NCI-H2196 (cell line): ENCODE data around the gene CRYBG1.
"Not testable (repeated sequence)": the region's sequence is repeated elsewhere in the genome, so short reads cannot be mapped to it uniquely, and the experiment has no call there.

ENCODE experiments used
- DNase-seq: peaks from one replicate; lab custom pipeline; 2025; ENCODE audit not compliant: unreplicated experiment; lab: John Stamatoyannopoulos, UW

The CRYBG1 gene

DNA sequence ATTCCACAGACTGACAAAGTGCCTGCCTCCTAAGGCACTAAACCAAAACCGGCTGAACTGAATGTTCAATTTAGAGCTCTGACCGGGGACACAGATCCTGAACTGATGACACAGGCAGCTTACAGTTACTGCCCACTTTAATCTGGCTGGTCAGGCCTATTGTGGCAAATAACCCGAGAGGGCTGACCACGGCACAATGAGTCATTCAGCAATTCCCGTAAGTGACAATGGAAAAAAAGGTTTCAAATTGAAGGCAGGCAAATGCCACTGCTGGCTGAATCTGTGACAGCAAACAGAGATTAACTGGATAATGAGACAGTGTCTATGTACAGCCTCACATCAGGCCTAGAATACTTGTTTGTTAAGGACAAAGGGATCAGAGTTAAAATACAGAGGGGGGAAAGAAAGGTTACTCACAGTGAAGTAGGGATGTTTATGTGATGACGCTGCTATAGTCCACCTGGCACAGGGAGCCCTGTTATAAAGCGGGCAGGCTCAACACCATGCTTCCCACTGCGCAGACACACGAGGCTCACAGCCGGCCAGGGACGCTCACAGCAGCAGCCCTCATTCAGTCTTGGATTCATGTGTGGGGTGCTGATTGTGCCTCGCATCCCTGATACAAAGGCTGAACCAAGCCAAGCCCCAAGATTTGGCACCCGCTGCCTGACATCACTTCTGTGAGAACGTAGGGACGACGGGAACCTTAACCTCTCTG is 214.4 kb downstream of the CRYBG1 start:
- peak; percentile 49 for DNase-seq

DNA sequence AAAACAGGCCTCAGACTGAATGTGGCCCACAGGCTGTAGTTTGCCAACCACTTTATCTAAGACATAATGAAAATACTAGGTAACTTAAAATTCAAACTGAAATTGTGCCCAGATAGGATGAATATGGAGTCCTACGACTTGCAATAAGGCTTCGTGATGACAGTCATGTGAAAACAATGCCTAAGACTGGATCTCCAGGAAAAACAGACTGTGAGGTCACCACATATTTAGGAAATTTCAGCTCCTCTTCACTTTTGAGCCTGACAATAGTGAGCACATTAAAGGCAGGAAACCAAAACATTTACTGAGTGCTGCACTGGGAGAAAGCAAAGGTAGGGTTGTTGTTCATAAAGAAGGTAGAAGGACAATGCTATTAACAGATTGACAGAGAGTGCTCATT is 218.8 kb downstream of the CRYBG1 start:
- DNase-seq: no peak

DNA sequence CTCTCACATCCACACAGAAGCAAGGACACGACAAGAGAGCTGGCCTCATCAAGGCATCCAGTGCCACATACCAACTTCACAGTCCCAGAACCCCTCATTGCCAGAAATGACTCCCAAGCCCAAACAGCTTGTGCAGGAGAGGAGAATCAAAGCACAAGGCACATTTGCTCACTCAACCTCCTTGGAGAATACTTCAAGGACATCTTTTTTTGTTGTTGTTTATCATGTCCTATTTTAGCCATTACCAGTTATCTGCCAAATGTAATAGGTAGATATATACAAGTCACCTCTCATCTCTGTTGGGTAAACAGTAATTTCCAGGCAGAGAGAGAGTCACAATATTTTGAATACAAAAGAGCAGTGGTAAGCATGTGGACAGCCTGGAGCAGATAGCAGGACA is 221.0 kb downstream of the CRYBG1 start:
- DNase-seq: no peak

GRCh38 chr6:106586815-106587415 is 226.4 kb downstream of the CRYBG1 start:
- DNase-seq: no peak

- not testable (repeated sequence) for DNase-seq
These were observed 228.4 kb downstream of the CRYBG1 start for GRCh38 chr6:106588937-106589336.

- DNase-seq: no peak
These were observed 230.8 kb downstream of the CRYBG1 start for GRCh38 chr6:106591111-106591825.

DNA sequence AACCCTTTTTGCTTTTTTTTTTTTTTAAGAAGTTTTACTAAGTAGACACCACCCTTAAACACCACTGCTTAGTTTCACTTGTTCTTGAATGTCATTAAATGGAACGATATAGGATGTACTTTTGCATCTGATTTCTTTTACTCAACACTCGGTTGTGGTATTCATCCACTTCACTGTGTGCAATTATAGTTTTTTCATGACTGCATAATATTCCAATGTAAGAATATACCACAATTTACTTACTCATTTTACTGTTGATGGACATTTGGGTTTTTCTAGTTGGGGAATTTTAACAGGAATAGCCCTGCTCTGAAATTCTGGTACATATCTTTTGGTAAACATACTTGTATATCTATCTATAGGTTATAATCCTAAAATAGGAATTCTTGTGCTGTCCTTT is 238.9 kb downstream of the CRYBG1 start:
- DNase-seq: no peak

- DNase-seq: no peak
These were observed 239.8 kb downstream of the CRYBG1 start for GRCh38 chr6:106600329-106600728.

DNA sequence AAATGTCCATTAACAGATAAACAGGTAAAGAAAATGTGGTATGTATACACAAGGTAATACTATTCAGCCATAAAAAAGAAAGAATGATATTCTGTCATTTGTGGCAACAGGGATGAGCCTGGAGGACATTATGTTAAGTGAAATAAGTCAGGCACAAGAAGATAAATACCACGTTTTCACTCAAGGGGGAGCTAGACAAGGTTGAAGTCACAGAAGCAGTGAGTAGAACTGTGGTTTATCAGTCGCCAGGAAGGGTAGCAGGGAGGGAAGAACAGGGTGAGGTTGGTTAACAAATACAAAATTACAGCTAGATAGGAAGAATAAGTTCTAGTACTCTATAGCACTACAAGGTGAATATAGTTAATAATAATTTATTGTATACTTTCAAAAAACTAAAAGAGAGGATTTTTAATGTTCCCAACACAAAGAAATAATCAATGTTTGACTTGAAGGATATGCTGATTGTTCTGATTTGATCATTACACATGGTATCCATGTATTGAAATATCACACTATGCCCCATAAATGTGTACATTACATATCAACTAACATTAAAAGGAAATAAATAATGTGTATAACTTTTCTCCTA is 247.7 kb downstream of the CRYBG1 start:
- DNase-seq: peak; percentile 32

DNA sequence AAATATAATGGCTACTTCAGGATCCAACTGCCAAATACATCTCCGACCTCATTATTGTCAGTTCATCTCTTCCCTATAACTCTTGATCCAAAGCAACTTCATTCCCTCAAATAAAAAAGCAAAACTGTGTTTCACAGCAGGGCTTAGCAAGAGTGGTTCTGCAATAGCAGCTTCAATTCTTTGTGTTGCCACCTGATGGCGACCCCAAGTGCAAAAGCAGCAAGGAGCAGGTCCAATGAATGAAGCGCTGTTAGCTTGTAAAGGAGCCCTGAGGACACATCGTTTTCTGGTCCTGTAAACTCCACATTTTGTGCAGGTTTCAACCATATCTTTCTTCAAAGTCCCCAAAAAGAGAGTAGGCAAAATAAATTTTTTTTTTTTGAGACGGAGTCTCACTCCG is 249.2 kb downstream of the CRYBG1 start:
- DNase-seq: peak; percentile 47

- no peak for DNase-seq
These were observed 250.5 kb downstream of the CRYBG1 start for GRCh38 chr6:106611030-106611429.

DNA sequence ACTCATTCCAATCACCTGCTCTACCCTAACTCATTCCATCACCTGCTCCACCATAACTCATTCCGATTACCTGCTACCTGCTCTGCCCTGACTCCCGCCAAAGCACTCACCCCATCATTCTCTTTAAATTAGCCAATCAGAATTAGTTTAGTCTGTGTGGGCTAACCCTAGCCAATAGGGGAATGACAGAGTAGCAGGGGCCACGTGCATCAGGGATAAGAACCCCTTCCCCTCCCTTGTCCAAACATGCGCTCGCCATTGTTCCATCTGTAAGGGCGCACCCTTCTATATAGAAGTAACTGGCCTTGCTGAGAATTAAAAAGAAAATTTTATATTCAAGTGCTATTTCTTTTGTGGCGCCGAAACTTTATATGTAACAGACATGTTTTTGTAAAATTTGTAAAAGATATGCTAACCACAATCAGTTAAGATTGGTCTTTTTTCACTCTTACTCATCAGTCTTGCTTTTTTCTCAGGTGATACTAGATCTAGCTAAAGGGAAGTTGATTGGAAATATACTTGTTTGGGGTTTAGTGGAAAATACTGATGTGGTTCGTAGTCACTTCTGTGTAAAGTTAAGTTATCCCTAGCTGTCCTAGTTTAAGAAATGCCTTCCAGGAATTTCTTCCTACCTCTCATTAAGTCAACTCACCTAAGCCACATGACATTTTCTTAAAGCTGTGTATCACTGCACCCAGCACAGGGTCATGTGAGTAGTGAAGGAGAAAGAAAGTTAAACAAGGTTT is 252.3 kb downstream of the CRYBG1 start:
- no peak for DNase-seq

DNA sequence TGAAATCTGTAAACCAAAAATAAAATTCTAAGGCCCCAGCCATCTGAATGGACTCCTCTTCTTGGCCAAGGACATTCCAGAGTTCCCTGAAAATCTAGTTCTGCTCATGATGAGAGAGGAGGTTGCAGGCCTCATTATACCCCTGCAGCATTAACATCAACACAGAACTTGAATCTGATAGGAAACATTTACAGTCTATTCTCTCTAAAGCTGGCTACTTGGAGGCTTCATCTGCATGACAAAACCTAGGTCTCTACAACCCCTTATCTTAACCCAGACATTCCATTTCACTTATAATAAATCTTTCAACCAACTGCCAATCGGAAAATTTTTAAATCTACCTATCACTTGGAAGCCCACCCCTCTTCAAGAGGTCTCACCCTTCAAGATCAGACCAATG is 253.1 kb downstream of the CRYBG1 start:
- no peak for DNase-seq

GRCh38 chr6:106614166-106614565 is 253.6 kb downstream of the CRYBG1 start:
- DNase-seq: no peak

DNA sequence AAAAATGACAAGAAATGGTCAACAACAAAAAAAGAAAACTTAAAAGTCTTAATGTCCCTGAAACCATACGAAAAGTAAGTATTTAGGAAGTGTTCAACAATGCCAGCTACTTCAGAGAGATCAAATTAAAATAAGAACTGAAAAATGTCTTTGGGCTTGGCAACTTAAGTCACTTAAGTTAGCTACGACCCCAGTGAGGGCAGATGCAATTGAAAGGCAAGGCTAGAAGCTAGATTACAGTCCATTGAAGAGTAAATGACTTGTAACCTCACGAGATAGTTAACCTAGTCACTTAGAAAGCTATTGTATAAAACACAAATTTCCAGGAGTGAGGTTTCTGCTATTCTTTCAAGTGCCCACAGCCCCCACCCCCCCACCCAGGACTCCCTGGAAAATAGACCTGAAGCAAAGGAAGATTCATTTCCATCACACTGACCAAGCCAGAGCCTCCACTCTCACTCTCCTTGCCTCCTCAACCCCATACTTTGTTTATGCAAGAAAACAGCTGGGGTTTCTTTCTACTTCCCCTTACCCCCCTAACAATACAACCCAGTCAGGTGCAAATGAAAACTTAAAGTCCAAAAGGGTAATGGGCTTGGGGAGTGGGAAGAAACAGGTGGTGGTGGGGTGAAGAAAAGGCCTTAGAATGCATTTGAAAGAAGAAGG is 254.2 kb downstream of the CRYBG1 start:
- no peak for DNase-seq

DNA sequence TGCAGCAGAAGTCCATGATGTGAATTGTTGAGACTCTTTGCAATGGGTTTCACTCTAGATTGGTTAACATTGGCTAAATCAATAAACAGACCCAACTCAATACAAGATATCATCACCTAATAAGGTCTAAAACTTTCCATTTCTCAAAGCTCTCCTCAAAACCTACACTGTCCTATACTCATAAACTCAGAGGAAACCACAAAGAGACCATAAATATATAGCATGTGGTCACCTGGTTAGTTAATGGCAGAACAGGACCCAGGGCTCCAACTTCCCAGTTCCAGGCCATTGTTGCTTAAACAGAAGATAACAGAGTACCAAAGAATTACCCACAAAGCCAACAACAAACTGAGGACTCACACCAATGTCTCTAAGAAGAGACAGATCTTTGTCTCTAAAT is 256.8 kb downstream of the CRYBG1 start:
- DNase-seq: no peak

- no peak for DNase-seq
These were observed 257.3 kb downstream of the CRYBG1 start for GRCh38 chr6:106617857-106618256.

GRCh38 chr6:106618324-106618723 is 257.8 kb downstream of the CRYBG1 start:
- DNase-seq: no peak

GRCh38 chr6:106619223-106619622 is 258.7 kb downstream of the CRYBG1 start:
- DNase-seq: no peak

DNA sequence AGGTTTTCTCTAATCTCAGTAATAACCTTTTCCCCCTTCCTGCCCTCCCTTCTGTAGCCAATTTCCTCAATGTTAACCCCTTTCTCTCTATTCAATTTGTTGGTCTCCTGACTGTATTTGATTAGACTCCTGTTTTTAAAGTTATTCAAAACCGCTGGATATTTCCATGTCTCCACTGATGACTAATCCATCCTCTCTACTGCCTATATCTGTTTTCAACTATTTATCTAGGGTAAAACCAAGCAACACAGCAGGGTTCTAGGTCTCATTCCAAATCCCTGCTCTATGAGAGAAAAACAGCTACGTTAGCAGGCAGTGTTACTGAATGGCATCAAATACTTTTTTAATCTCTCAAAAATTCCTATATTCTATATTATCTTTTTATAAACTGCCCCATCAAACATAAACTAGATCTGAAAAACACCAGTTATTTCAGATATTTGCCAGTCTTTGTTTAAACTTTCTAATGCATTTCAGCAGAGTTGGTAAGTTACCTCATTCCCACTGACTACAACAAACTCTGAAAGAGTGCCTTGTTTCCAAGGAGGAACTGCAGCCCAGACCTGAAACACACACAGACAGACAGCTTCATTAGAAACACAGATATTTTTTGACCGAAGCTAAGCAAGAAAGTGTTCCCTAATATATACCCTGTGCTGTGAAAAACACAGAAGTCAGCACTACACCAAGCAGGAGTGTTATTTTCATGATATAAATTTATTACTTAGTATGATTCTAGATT is 260.6 kb downstream of the CRYBG1 start:
- DNase-seq: no peak
